DMS153 treated with DMSO at 0.1 percent for 48 hours (cell line): Measurements from ENCODE around the gene MAD1L1.

ENCODE experiments used
- DNase-seq: peaks from one replicate; lab custom pipeline; 2025; ENCODE audit not compliant: unreplicated experiment; lab: John Stamatoyannopoulos, UW

Gene MAD1L1

DNA sequence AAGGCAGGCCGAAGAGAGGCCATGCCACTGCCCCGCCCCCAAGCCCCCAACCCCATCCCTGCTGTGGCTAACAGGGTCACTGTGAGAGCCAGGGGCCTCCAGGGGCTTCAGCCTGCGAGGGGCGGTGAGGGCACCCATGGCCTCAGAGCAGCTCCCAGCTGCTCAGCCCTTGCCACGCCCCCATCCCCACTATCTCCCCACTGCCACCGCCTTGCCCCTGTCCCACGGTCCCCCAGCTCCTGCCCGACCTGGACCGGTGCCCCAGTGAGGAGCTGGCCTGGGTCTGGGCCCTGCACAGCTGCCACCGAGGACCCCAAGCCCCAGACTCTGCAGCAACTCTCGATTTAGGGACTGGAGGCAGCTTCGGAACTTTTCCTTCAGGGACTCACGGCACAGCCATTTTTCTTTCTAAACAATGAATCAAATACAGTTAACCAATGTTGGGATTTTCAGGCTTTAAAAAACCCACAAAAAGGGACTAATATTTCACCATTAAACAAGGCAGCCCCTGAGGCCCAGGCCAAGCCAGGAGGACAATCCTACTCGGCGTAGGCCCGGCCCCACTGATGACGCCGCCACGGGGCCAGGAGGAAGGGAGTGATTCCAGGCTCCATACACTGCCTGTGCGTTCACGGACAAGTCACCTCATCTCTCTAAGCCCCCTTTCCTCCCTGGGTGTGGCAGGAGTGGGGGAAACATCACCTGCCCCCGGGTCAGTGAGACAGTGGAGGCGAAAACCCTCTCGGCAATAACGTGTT is 325.6 kb downstream of the MAD1L1 start:
- DNase-seq: no peak

- no peak for DNase-seq
These were observed 326.5 kb downstream of the MAD1L1 start for GRCh38 chr7:1906087-1906830.

GRCh38 chr7:1902231-1902855 is 330.4 kb downstream of the MAD1L1 start:
- DNase-seq: no peak

DNA sequence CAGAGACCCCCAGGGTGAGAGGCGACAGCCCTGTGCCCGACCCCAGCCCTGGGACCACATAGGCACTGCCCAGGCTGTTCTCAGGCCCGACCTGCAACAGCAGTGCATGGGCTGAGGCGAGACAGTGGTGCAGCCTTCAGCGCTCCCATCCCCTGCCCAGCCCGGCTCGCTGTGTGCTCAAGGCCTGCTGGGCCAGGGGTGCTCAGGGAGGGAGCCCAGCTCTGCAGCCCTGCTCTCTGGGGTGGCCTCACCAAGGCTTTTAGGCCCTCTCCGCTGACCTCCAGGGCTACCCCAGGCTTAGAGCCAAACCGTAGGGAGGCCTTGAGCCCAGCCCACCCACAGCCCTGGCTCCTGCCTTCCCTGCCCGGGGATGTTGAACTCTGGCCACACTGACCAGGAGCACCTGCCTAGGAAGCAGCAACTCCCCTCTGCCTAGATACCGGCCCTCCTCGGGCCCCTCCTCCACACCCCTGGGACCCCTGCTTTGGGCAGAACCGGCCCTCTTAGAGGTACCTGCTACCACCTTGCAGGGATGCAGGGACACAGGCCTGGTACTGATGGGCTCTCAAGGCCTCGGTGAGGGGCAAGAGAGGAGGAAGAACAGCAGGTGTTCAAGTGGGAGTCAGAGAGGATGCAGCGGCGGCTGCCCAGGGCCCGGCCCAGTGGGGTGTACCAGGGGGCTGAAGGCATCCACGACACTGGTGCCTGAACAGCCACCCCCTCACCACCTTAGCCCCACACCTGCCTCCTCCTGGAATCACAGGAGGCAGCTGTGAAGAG is 331.1 kb downstream of the MAD1L1 start:
- DNase-seq: no peak

- no peak for DNase-seq
These were observed 331.9 kb downstream of the MAD1L1 start for GRCh38 chr7:1900847-1901246.

- no peak for DNase-seq
These were observed 332.6 kb downstream of the MAD1L1 start for GRCh38 chr7:1899951-1900762.

- DNase-seq: no peak
These were observed 333.5 kb downstream of the MAD1L1 start for GRCh38 chr7:1899196-1899595.

GRCh38 chr7:1898628-1899185 is 334.0 kb downstream of the MAD1L1 start:
- DNase-seq: no peak

GRCh38 chr7:1897861-1898627 is 334.7 kb downstream of the MAD1L1 start:
- no peak for DNase-seq

- no peak for DNase-seq
These were observed 335.5 kb downstream of the MAD1L1 start for GRCh38 chr7:1897076-1897860.

DNA sequence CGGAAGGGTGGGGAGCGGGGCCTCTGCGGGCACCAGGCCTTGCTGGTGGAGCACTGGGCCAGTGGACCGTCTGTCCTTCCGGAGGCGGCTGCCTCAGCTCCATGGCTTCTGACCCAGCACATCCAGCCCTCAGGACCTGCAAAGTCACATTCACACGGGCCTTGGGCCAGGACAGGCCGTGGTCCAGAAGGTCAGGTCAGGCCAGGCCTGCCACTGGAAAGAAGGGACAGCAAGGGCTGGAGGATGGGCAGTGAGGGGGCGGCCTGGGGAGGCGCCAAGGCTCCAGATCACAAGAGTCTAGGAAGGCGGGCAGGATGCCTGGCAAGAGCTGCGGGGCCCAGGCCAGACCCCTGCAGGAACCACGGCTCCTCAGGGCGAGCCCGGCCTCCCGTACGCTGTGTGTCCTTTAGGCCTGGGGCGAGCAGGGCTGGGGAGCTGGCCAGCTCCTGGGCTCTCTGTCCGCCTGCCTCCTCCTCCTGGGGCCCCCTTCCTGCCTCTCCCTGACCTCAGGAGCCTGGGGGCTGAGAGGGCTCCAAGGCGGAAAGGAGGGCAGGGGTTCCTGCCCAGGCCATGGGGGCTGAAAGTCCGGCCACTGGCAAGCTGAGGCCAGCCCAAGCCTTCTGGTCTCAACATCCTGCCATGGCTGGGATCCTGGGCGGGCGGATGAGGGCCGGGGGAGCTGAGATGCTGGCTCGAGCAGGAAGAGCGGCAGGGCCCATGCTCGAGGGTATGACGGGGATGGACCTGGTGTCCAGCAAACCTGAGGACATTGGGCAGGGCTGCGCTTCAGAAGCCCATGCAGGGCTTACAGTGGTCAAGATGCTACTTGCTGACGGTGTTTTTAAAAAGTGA is 336.9 kb downstream of the MAD1L1 start:
- DNase-seq: no peak

DNA sequence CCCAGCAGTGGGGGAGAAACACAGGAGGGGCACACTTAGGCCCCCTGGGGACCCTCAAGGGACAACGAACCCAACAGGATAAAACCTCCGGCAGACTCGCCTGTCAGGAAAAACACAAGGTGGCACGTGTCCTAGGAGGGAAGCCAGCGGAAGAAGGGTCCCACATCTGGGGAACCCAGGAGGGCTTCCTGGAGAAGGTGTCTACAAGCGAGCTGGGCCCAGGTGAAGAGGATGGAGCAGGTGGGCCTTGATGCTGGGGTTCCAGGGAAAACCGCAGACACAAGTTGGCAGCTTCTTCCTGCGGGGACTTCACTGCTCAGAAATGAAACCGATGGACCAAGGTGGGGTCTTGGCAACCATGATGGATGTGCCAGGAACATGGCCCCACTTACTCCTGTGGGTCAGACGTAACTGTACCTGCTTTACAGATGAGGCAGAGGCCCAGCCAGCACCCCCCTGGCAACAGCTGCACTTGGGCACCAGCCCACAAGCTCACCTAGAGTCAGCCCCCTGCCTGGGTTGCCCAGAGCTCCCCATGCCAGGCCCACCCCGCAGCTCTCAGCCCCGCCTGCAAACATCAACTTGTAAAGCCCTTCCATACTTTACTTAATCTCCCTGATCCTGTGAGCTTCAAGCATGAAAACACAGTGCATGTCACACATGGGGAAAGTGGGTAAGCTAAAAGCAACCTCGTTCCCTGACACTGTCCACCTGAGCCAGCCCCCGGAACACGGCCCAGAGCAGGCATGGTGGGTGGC is 337.7 kb downstream of the MAD1L1 start:
- DNase-seq: no peak

DNA sequence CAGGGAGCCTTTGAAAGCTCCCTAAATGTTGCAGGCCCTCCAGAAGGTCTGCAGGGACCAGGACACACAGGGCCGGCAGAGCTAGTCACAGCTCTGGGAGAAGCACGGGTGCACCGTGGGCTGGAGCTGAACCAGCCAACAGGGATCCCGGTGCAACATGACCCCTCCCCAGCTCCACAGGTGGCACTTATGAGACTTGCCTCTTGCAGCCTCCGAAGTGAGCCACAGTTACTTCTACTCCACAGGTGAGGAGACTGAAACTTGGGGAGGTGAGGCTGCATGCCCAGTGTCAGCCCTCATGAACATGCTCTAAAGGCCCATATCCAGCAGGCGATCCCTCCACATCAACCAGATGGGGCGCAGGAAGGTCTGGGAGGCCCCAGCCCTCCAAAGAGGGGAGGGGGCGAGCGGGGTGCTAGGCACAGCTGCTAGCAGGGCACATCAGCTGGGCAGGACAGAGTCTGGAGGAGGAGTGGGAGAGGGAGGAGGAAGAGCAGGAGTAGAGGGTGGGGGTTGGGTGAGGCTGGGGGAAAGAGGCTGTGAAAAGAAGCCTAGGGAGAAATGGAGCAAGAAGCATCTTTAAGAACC is 338.3 kb downstream of the MAD1L1 start:
- DNase-seq: no peak

DNA sequence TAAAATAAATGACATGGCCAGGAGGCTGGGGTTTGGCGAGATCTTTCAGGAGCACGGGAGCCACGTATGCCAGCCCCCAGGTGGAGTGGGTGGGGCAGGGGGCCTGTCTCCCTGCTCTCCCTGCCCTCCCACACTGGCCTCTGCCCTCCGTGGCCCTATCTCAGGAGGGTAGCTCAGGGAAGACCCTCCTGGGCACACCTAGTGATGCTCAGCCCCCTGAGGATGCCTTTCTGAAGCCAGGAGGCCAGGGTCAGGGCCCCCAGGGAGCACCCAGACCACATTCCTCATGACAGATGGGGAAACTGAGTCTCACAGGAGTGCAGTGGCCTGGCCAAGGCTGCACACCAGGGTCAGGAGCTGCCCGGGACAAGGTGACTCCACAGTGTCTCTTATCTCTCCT is 339.3 kb downstream of the MAD1L1 start:
- DNase-seq: no peak

DNA sequence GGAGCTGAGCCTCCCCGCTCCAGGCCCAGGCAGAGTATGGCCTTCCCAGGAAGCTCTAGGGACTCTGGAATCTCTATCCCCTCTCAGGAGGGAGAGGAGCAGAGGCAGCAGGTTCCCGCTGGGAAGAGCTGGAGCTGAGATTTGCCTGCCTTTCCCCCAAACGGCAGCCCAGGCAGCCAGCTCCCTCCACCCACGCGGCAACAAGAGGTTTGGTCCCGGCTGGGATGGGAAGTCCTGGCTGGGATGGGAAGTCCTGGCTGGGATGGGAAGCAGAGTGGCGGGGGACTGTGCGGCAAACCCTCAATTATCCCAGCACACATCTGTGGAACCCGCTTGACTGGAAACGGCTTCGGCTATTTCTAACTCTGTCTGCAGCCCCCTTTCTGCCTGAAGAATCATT is 339.7 kb downstream of the MAD1L1 start:
- no peak for DNase-seq
